Endothelial cell of umbilical vein (primary cell): ENCODE data around the gene FSTL4. TPM values are rescaled to one million over a fixed set of nuclear protein-coding genes. Genes with fewer than 3 reads are reported as not detected.

ENCODE experiments used
- BruUV-seq: library from RNA; stranded (reverse); fragments of 400-500 nt; replicated peaks from 2 replicates; lab custom pipeline; 2021; lab: Mats Ljungman, UMichigan
- CTCF ChIA-PET: fragments of 300-600, 350-600 bp; sonication (Branson Sonifier 250); formaldehyde crosslinking; loops from one replicate; lab custom pipeline; 2021; ENCODE audit warnings: antibody characterized with exemption, inconsistent platforms; lab: Charles Lee
- POLR2A ChIA-PET: fragments of 300-600, 350-600 bp; sonication (Branson Sonifier 250); formaldehyde crosslinking; loops from one replicate; lab custom pipeline; 2021; ENCODE audit warnings: antibody characterized with exemption, inconsistent platforms; lab: Charles Lee
- DNase-seq: peaks from one replicate; pipeline ENCODE4 v3.0.0-alpha.2; 2011; ENCODE audit warnings: low read depth, low spot score
- FAIRE-seq: peaks from 2 replicates; lab custom pipeline; 2011; peaks lifted over from hg19 to GRCh38; lab: Jason Lieb, UNC
- H2AFZ ChIP-seq: 2 replicates; pipeline ENCODE4 v1.6.0; 2012; ENCODE audit warnings: low read depth, low read length, control low read depth, inconsistent platforms
- H3K27ac ChIP-seq: 2 replicates; pipeline ENCODE4 v1.5.1; 2011; ENCODE audit warnings: low read depth, mild to moderate bottlenecking, control low read depth, low read length, moderate library complexity; ENCODE audit not compliant: insufficient read depth
- H3K27me3 ChIP-seq, 2 experiments: 2 replicates each; pipeline versions ENCODE4 v1.6.0 to v1.6.1; 2011; ENCODE audit warnings: low read length in 2 of 2, mixed read lengths in 1 of 2; ENCODE audit not compliant: control insufficient read depth in 2 of 2, insufficient read depth in 2 of 2
- H3K36me3 ChIP-seq, 2 experiments: 2 replicates in 1 of 2; 3 replicates in 1 of 2; pipeline ENCODE4 v1.5.1; 2011; ENCODE audit warnings: low read length in 2 of 2, mild to moderate bottlenecking in 1 of 2, moderate library complexity in 1 of 2; ENCODE audit not compliant: control insufficient read depth in 2 of 2, insufficient read depth in 2 of 2; ENCODE audit errors: extremely low read depth in 1 of 2
- H3K4me1 ChIP-seq: 3 replicates; pipeline ENCODE4 v1.5.1; 2011; ENCODE audit warnings: mild to moderate bottlenecking, low read length; ENCODE audit not compliant: control insufficient read depth, insufficient read depth; ENCODE audit errors: extremely low read depth
- H3K4me2 ChIP-seq: 2 replicates; pipeline ENCODE4 v1.6.1; 2011; ENCODE audit warnings: low read length, control low read depth, mixed read lengths; ENCODE audit not compliant: insufficient read depth
- H3K4me3 ChIP-seq, 3 experiments: fragments of 200-600 bp in 1 of 3; sonication (generic), shearing (Covaris generic) in 1 of 3; replicated peaks in 1 of 3; 2 replicates each; pipeline ENCODE4 v1.5.1; 2011 to 2016; ENCODE audit warnings: control low read depth in 3 of 3, low read length in 3 of 3, mild to moderate bottlenecking in 2 of 3, inconsistent platforms in 1 of 3, low read depth in 1 of 3, moderate library complexity in 1 of 3; ENCODE audit not compliant: insufficient read depth in 1 of 3
- H3K79me2 ChIP-seq: 2 replicates; pipeline ENCODE4 v1.6.0; 2012; ENCODE audit warnings: low read length, inconsistent platforms; ENCODE audit not compliant: control insufficient read depth, insufficient read depth
- H3K9ac ChIP-seq: replicated peaks from 2 replicates; pipeline ENCODE3; 2011; ENCODE audit warnings: low read length, control low read depth; ENCODE audit not compliant: insufficient read depth; ENCODE audit errors: extremely low read depth
- H3K9me1 ChIP-seq: replicated peaks from 3 replicates; pipeline ENCODE4 v1.6.0; 2011; ENCODE audit warnings: mild to moderate bottlenecking, low read length; ENCODE audit not compliant: control insufficient read depth, insufficient read depth; ENCODE audit errors: extremely low read depth
- H3K9me3 ChIP-seq: replicated peaks from 2 replicates; pipeline ENCODE4 v1.5.1; 2012; ENCODE audit warnings: low read length, inconsistent platforms; ENCODE audit not compliant: control insufficient read depth, insufficient read depth
- H4K20me1 ChIP-seq: replicated peaks from 2 replicates; pipeline ENCODE3; 2011; ENCODE audit warnings: mild to moderate bottlenecking, low read length; ENCODE audit not compliant: control insufficient read depth, insufficient read depth; ENCODE audit errors: extremely low read depth
- EZH2 ChIP-seq: IDR thresholded peaks from 2 replicates; pipeline ENCODE4 v1.6.1; 2012; ENCODE audit warnings: borderline replicate concordance, low read depth, mild to moderate bottlenecking, moderate library complexity, low read length, inconsistent platforms; ENCODE audit not compliant: severe bottlenecking
- FOS ChIP-seq: IDR thresholded peaks from 2 replicates; pipeline ENCODE4 v1.6.1; 2011; ENCODE audit warnings: mild to moderate bottlenecking, low read length, moderate library complexity, borderline replicate concordance; ENCODE audit not compliant: insufficient read depth
- GATA2 ChIP-seq: IDR thresholded peaks from 2 replicates; pipeline ENCODE4 v1.7.0; 2011; ENCODE audit warnings: low read depth, mild to moderate bottlenecking, moderate library complexity, mixed read lengths, low read length; ENCODE audit not compliant: insufficient read length, insufficient read depth
- JUN ChIP-seq: IDR thresholded peaks from 2 replicates; pipeline ENCODE4 v1.6.1; 2011; ENCODE audit warnings: borderline replicate concordance, low read depth; ENCODE audit not compliant: insufficient read length, insufficient read depth
- MYC ChIP-seq: IDR thresholded peaks from one replicate; pipeline ENCODE4 v1.6.1; 2011; ENCODE audit warnings: mild to moderate bottlenecking, low read depth, low read length
- POLR2A ChIP-seq: IDR thresholded peaks from 2 replicates; pipeline ENCODE4 v1.6.1; 2012; ENCODE audit warnings: low read depth, mild to moderate bottlenecking, control low read depth, low read length
- POLR2AphosphoS5 ChIP-seq: IDR thresholded peaks from 2 replicates; pipeline ENCODE4 v1.6.1; 2012; ENCODE audit warnings: low read depth, mild to moderate bottlenecking, control low read depth, low read length, moderate library complexity; ENCODE audit not compliant: insufficient read depth
- dilution Hi-C: fragments of 300-500 bp; cut with MboI; formaldehyde crosslinking; loops from one replicate; pipeline ENCODE4 v1.15.0; 2019; ENCODE audit warnings: low sequenced_read_pairs; ENCODE audit not compliant: extremely low pct_ligation_motif_present
- intact Hi-C: fragments of 100-400 bp; cut with micrococcal nuclease; formaldehyde crosslinking; loops from one replicate; pipeline ENCODE4 v1.10.0; 2022
- polyA plus RNA-seq, 4 experiments: library from polyadenylated mRNA; depleted of rRNA in 3 of 4; stranded (reverse) in 3 of 4; unstranded in 1 of 4; fragments of >200 nt; gene quantifications; 2 replicates each; pipeline versions ENCODE4 v1.2.1 to v1.2.3, GENCODE V29; 2011 to 2012; ENCODE audit warnings: missing spikeins in 1 of 4
- total RNA-seq: library from RNA; stranded (reverse); gene quantifications from 2 replicates; pipeline ENCODE4 v1.2.3, GENCODE V29; 2021
- TF ChIP-seq, protein P1 (sequence below): IDR thresholded peaks from 2 replicates; pipeline ENCODE4 v1.6.1; 2011; ENCODE audit not compliant: insufficient read depth, insufficient read length
- TF ChIP-seq, protein P2 (sequence below), 2 donors: IDR thresholded peaks; 1 replicate in 1 of 2; 2 replicates in 1 of 2; pipeline ENCODE4 v1.5.1; 2011; ENCODE audit warnings: low read length in 2 of 2, mild to moderate bottlenecking in 2 of 2, moderate library complexity in 2 of 2, control low read depth in 1 of 2, inconsistent platforms in 1 of 2, low read depth in 1 of 2; ENCODE audit not compliant: insufficient read depth in 1 of 2; ENCODE audit errors: extremely low read depth in 1 of 2

FSTL4 gene
- total and polyA plus RNA-seq, 2 donors (not counting 3 experiments of a cell fraction or from before 2014, with no cell fraction given) = 0.18 TPM; not detected in 1

DNA sequence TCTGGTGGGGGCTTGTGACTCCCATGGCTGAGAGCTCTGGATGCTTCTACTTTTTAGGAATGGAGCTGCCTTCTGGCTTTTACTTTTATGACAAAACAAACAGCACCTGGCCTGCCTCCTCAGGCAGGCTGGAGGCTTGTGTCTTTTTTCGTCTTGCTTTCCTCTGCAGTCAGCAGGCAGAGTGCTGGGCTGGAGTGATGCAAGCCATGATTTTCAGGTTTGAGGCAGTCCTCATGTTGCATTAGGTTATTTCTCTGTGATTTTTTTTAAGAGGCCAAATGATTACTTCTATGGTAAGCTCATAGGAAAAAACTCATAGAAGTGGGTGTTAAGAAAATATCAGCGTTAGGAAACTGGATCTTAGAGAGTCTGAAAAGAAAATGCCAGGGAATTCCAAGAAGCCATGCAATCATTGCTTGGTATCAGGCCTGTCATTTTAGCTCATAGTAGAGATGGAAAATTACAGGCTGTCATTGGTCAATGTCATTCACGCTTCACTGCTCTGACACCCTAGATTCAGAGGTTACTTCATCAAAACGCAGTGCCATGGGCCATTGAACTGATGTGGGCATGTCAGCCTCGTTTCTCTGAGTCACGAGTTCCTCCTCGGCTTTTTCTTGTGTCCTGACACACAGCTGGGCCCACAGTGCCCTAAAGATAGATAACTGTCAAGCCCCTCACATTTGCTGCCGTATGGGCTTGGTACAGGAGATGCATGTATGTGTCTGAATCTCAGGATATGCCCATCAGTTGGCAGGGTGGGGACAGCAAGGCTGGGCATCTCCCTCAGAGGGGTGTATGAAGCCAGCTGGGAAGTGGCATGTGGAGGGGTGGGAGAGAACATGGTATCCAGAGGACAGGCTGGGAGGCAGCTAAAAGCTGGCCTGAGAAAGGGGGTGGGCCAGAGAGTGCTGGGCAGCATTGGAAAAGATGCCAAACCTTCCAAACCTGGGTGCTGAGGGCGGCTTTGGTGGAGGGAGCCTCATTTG lies 408.7 kb downstream of the FSTL4 start:
- H3K79me2 ChIP-seq = no peaks in the 10 kb centered on the region
- BruUV-seq = no TSS peak
- no peaks in the 10 kb centered on the region for H3K9me3 ChIP-seq
- intact Hi-C loops (no loop called here), dilution Hi-C loops (no loop called here)
- DNase-seq = no peak
- H3K4me3 ChIP-seq = no peak overlapping the region
- H4K20me1 ChIP-seq = no peaks in the 10 kb centered on the region
- H3K27me3 ChIP-seq = no peaks in the 10 kb centered on the region
- H3K27ac ChIP-seq = no peak overlapping the region
- no peak overlapping the region for H3K9ac ChIP-seq
- FAIRE-seq = no peak
- POLR2A ChIA-PET = no interaction called here
- no peak overlapping the region for H2AFZ ChIP-seq
- H3K36me3 ChIP-seq = no peaks in the 10 kb centered on the region
- H3K4me1 ChIP-seq = no peaks in the 10 kb centered on the region
- TF ChIP-seq, protein P1, sequence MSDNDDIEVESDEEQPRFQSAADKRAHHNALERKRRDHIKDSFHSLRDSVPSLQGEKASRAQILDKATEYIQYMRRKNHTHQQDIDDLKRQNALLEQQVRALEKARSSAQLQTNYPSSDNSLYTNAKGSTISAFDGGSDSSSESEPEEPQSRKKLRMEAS = no peak
- no peak for TF ChIP-seq FOS
- TF ChIP-seq MYC = no peak
- no peak for TF ChIP-seq POLR2A
- TF ChIP-seq EZH2 = no peak
- no peak for TF ChIP-seq JUN
- TF ChIP-seq, protein P2, sequence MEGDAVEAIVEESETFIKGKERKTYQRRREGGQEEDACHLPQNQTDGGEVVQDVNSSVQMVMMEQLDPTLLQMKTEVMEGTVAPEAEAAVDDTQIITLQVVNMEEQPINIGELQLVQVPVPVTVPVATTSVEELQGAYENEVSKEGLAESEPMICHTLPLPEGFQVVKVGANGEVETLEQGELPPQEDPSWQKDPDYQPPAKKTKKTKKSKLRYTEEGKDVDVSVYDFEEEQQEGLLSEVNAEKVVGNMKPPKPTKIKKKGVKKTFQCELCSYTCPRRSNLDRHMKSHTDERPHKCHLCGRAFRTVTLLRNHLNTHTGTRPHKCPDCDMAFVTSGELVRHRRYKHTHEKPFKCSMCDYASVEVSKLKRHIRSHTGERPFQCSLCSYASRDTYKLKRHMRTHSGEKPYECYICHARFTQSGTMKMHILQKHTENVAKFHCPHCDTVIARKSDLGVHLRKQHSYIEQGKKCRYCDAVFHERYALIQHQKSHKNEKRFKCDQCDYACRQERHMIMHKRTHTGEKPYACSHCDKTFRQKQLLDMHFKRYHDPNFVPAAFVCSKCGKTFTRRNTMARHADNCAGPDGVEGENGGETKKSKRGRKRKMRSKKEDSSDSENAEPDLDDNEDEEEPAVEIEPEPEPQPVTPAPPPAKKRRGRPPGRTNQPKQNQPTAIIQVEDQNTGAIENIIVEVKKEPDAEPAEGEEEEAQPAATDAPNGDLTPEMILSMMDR (IDR thresholded peaks at IDR 0.05; ENCODE audit: extremely low read depth in 1 of 2, insufficient read depth in 1 of 2, low read depth in 1 of 2, low read length in 2 of 2) = no peak
- TF ChIP-seq POLR2AphosphoS5 = no peak
- TF ChIP-seq GATA2 = no peak
- H3K9me1 ChIP-seq = no peaks in the 10 kb centered on the region
- CTCF ChIA-PET = interaction anchor here (0.8 to 1.4 kb wide), 2 partner anchors 9 to 44 kb away, joined by 3 to 4 read pairs; no protein-coding TSS in a partner anchor
- H3K4me2 ChIP-seq = no peak overlapping the region
